HL-60/S4 treated with retinoic acid at 250 ng/mL for 4 days and 3 days (cell line): ENCODE results near the gene STRC.
"Not testable (repeated sequence)": the region's sequence is repeated elsewhere in the genome, so short reads cannot be mapped to it uniquely, and the experiment has no call there.

ENCODE experiments used
- in situ Hi-C: fragments of 300-500 bp; cut with MboI; formaldehyde crosslinking; loops from 2 replicates; pipeline ENCODE4 v1.7.0; 2022; ENCODE audit warnings: low sequenced_read_pairs

The STRC gene

DNA sequence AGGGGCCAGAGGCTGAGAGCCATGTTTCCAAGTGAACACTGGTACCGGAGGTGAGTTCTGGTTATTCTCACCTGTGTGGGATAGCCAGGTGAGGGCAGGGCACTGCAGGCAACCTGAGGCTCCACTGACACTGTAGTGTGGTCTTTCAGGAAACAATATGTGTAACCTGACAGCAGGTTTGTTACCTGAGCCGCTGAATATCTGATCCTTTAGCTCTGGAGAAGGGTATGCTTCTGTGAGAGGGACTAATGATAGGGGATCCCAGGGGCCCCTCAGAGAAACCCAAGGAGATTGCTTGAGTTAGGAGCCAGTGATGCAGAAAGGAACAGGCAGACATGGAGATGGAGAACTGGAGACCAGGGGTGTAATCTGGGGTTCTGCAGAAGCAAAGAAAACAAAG lies at the start of gene STRC:
Gene STRC, minus strand, starts transcription at position 101 of the 400 bp plus-strand sequence. Its CDS starts 78 bp downstream, at position 23.
- in situ Hi-C loops: not testable (repeated sequence)

GRCh38 chr15:43666177-43666576 lies 47.6 kb upstream of the STRC start:
- in situ Hi-C loops: not testable (repeated sequence)

- in situ Hi-C loops: not testable (repeated sequence)
Observed at GRCh38 chr15:43663333-43663732, 44.7 kb upstream of the STRC start.

GRCh38 chr15:43662293-43662692 lies 43.7 kb upstream of the STRC start:
- in situ Hi-C loops: not testable (repeated sequence)

DNA sequence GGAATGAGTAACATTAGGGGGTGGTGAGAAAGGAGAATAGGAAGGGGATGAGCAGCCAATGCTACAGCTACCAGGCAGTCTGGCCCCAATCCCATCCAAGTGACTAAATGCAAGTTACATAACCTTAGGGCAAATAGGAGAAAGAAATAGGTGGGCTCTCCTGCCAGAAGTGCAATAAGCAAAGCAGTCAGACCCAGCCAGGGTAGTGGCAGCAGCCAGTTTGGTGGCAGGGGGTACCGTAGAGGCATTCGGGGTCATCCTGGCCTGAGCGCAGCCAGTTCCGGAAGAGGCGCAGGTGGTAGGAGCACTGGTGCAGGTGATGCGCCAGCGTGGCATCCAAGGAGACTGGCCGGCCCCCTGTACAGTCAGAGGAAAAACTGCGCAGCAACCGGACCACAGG lies 41.1 kb upstream of the STRC start:
- in situ Hi-C loops: not testable (repeated sequence)

- in situ Hi-C loops: not testable (repeated sequence)
Observed at GRCh38 chr15:43649430-43649926, 30.9 kb upstream of the STRC start.

GRCh38 chr15:43648649-43649429 lies 30.2 kb upstream of the STRC start, which contains the start of gene CATSPER2:
CATSPER2 (minus strand) TSS chr15:43648844; CDS start chr15:43648061, 783 bp downstream.
- in situ Hi-C loops: no loop called here

- in situ Hi-C loops: not testable (repeated sequence)
Observed at GRCh38 chr15:43638464-43639204, 20.0 kb upstream of the STRC start.

DNA sequence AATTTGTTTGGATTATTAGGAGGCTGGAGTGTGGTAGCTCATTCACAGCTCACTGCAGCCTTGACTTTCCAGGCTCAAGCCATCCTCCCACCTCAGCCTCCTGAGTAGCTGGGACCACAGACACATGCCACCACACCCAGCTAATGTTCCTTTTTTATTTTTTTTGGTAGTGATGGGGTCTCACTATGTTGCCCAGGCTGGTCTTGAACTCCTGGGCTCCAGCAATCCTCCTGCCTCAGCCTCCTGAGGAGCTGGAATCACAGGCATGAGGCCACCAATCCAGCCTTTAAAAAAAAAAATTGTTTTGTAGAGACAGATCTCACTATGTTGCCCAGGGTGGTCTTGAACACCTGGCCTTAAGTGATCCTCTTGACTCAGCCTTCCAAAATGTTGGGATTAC lies 8.3 kb upstream of the STRC start:
- in situ Hi-C loops: not testable (repeated sequence)

DNA sequence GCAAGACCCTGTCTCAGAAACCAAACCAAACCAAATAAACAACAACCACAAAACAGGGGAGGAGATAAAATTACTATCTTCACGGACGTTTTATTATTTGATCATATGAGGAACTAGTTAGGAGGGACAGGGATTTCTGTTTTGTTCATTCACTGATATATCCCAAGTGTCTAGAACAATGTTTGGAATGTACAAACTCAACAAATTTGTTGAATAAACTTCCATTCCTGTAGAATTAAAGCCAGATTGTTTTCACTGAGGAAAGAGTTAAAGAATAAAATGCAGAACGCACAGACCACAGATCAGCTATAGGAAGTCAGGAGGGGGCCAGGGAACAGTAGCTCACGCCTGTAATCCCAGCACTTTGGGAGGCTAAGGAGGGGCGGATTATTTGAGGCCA lies 6.5 kb upstream of the STRC start:
- in situ Hi-C loops: no loop called here

- in situ Hi-C loops: not testable (repeated sequence)
Observed at GRCh38 chr15:43622068-43622799, 3.6 kb upstream of the STRC start.

DNA sequence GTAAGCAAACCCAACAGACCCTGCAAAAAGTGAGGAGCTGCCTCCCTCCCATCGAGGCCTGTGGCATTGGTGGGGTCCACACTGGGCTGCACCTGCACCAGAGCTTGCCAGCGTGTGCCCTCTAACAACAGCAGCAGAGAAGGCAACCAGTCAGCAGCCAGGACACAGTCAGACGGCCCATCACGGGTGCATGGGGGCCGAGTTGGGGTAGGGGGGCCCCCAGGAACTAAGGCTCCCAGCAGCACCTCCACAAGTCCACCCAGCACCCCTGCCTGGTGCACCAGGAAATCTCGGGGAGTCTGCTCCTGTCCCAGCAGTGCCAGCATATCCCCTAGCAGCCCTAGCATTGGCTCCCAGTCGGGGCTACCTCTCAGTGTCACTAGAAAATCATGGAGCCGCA lies 850 bp downstream of the STRC start:
- in situ Hi-C loops: not testable (repeated sequence)

DNA sequence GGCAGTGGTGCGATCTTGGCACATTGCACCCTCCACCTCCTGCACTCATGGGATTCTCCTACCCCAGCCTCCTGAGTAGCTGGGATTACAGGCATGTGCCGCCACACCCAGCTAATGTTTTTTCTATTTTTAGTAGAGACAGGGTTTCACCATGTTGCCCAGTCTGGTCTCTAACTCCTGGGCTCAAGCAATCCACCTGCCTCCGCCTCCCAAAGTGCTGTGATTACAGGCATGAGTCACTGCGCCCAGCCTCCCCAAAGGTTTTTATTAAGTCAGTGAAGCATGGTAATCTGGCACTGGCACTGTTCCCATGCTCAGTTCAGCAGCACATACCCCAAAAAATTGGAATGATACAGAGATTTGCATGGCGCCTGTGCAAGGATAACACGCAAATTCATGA lies 16.4 kb downstream of the STRC start:
- in situ Hi-C loops: not testable (repeated sequence)

DNA sequence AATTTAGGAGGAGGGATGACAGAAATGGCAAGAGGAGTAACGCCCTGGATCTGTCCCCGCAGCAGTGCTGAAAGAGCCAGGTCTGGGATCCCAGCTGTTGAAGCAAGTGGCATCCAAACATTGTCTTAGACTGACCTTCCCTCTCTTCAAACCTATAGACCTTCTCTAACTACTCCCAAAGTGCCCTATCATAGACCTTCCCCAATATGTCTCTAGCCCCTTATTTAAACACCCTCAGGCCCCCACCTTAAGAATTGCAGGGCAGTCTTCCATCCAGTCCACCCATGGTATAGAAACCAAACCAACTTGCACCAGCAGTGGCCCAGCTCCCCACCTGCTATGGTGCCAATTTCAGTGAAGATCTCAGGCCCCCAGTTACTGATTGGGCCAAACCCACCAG lies 18.4 kb downstream of the STRC start:
- in situ Hi-C loops: not testable (repeated sequence)

GRCh38 chr15:43599131-43599530 lies 19.5 kb downstream of the STRC start:
- in situ Hi-C loops: not testable (repeated sequence)

- in situ Hi-C loops: not testable (repeated sequence)
Observed at GRCh38 chr15:43593328-43594190, 25.0 kb downstream of the STRC start, which contains the start of gene CKMT1B. CKMT1B (plus strand) TSS chr15:43594027; CDS start chr15:43594219, 192 bp downstream.

- in situ Hi-C loops: not testable (repeated sequence)
Observed at GRCh38 chr15:43592841-43593240, 25.8 kb downstream of the STRC start.

- in situ Hi-C loops: not testable (repeated sequence)
Observed at GRCh38 chr15:43589778-43590466, 28.7 kb downstream of the STRC start, which contains the start of gene PPIP5K1. PPIP5K1 (minus strand) TSS chr15:43590208; CDS start chr15:43584504, 5,704 bp downstream.

- in situ Hi-C loops: not testable (repeated sequence)
Observed at GRCh38 chr15:43574607-43575006, 44.0 kb downstream of the STRC start.
